Panc1 (cell line): ENCODE results near the gene ZNF92. TPM values are rescaled to one million over a fixed set of nuclear protein-coding genes. Genes with fewer than 3 reads are reported as not detected.

Experiments used
- ATAC-seq: fragments of 200-7000 bp; cut with Tn5 transposase; 2 replicates; pipeline ENCODE4 v1.9.1; 2020; ENCODE audit warnings: mild to moderate bottlenecking, moderate library complexity
- BruUV-seq: library from RNA; stranded (reverse); fragments of 400-500 nt; replicated peaks from 2 replicates; lab custom pipeline; 2021; lab: Mats Ljungman, UMichigan
- CTCF ChIA-PET: fragments of 300-600 bp; sonication (Branson Sonifier 250); formaldehyde crosslinking; loops from one replicate; lab custom pipeline; 2022; ENCODE audit warnings: antibody characterized with exemption; lab: Charles Lee
- POLR2A ChIA-PET: fragments of 300-600 bp; sonication (Branson Sonifier 250); formaldehyde crosslinking; loops from one replicate; lab custom pipeline; 2022; ENCODE audit warnings: antibody characterized with exemption; lab: Charles Lee
- DNase-seq: peaks from one replicate; pipeline ENCODE4 v3.0.0-alpha.2; 2010; ENCODE audit warnings: low read depth, low spot score
- H3K27ac ChIP-seq: 2 replicates; pipeline ENCODE4 v1.5.1; 2011; ENCODE audit warnings: mild to moderate bottlenecking, low read length, inconsistent platforms
- H3K27me3 ChIP-seq: fragments of 200-500 bp; sonication (Bioruptor generic); 2 replicates; pipeline ENCODE4 v1.6.0; 2014; ENCODE audit warnings: low read length, inconsistent platforms; ENCODE audit not compliant: control insufficient read depth, insufficient read depth
- H3K36me3 ChIP-seq: fragments of 200-500 bp; sonication (Bioruptor generic); 2 replicates; pipeline ENCODE4 v1.5.1; 2014; ENCODE audit warnings: inconsistent platforms, mild to moderate bottlenecking, low read length, moderate library complexity; ENCODE audit not compliant: control insufficient read depth, insufficient read depth
- H3K4me1 ChIP-seq: 2 replicates; pipeline ENCODE4 v1.5.1; 2011; ENCODE audit warnings: inconsistent platforms, mild to moderate bottlenecking, low read length, moderate library complexity; ENCODE audit not compliant: control insufficient read depth, insufficient read depth
- H3K4me3 ChIP-seq, 2 experiments: 2 replicates each; pipeline ENCODE4 v1.5.1; 2011 to 2012; ENCODE audit warnings: low read depth in 2 of 2, low read length in 2 of 2, mild to moderate bottlenecking in 2 of 2, inconsistent platforms in 1 of 2, moderate library complexity in 1 of 2
- H3K9me3 ChIP-seq: fragments of 200-500 bp; sonication (Bioruptor generic); 2 replicates; pipeline ENCODE4 v1.5.1; 2014; ENCODE audit warnings: low read depth, mild to moderate bottlenecking, inconsistent platforms, low read length, moderate library complexity; ENCODE audit not compliant: control insufficient read depth, insufficient read depth
- CTCF ChIP-seq: fragments of 450-650 bp; IDR thresholded peaks from 2 replicates; pipeline ENCODE4 v1.5.1; 2017; ENCODE audit warnings: mild to moderate bottlenecking
- POLR2AphosphoS5 ChIP-seq: IDR thresholded peaks from 2 replicates; pipeline ENCODE4 v1.6.1; 2012; ENCODE audit warnings: mild to moderate bottlenecking, low read depth, low read length, moderate library complexity
- REST ChIP-seq, 2 experiments: IDR thresholded peaks; 2 replicates each; pipeline ENCODE4 v1.6.1; 2011 to 2012; ENCODE audit warnings: low read depth in 2 of 2, control low read depth in 1 of 2, low read length in 1 of 2, mild to moderate bottlenecking in 1 of 2, moderate library complexity in 1 of 2; ENCODE audit not compliant: insufficient read depth in 1 of 2
- SIN3A ChIP-seq: IDR thresholded peaks from 2 replicates; pipeline ENCODE4 v1.6.1; 2012; ENCODE audit warnings: low read depth, mild to moderate bottlenecking, low read length, moderate library complexity, borderline replicate concordance; ENCODE audit not compliant: insufficient read depth
- TCF7L2 ChIP-seq: IDR thresholded peaks from 2 replicates; pipeline ENCODE4 v1.6.1; 2011; ENCODE audit warnings: mild to moderate bottlenecking, low read depth, low read length, inconsistent platforms
- in situ Hi-C: cut with HindIII; loops from 2 replicates; pipeline ENCODE4 v1.10.0; 2016; ENCODE audit warnings: low sequenced_read_pairs, low pct_unique_long_range_greater_than_20kb
- intact Hi-C: fragments of 100-400 bp; cut with micrococcal nuclease; formaldehyde crosslinking; loops from one replicate; pipeline ENCODE4 v1.10.0; 2022; ENCODE audit not compliant: unreplicated experiment
- total RNA-seq: library from RNA; stranded (reverse); gene quantifications from one replicate; pipeline ENCODE4 v1.2.1, GENCODE V29; 2021; ENCODE audit not compliant: unreplicated experiment

The ZNF92 gene
- total RNA-seq, 1 experiment from 2014 or later, result 10.7 TPM

GRCh38 chr7:65436163-65436562 is 62.5 kb downstream of the ZNF92 start:
- Histone ChIP-seq H3K4me3 (no peak overlapping the region), H3K4me1 (no peaks in the 10 kb centered on the region), H3K9me3 (no peaks in the 10 kb centered on the region), H3K27me3 (no peaks in the 10 kb centered on the region; the same call in none of the 2 replicates), H3K27ac (no peak overlapping the region), H3K36me3 (no peaks in the 10 kb centered on the region)
- intact Hi-C loops, result no loop called here
- DNase-seq (no peak), ATAC-seq (no peak)
- POLR2A ChIA-PET, result no interaction called here
- BruUV-seq, result no TSS peak
- in situ Hi-C loops, result no loop called here
- TF ChIP-seq CTCF (no peak), SIN3A (no peak), REST (IDR thresholded peaks at IDR 0.05; ENCODE audit: insufficient read depth in 1 of 2, low read depth in 2 of 2, low read length in 1 of 2) (no peak), TCF7L2 (no peak), POLR2AphosphoS5 (no peak)
- CTCF ChIA-PET, result interaction anchor here (0.6 kb wide), 1 partner anchor 514 kb away, joined by 4 read pairs; no protein-coding TSS in a partner anchor

- BruUV-seq, result no TSS peak
- H3K27ac ChIP-seq, result no peak overlapping the region
- H3K9me3 ChIP-seq, result no peaks in the 10 kb centered on the region
- in situ Hi-C loops, result no loop called here
- no peak for TF ChIP-seq TCF7L2
- TF ChIP-seq CTCF, result no peak
- TF ChIP-seq REST (IDR thresholded peaks at IDR 0.05; ENCODE audit: insufficient read depth in 1 of 2, low read depth in 2 of 2, low read length in 1 of 2), result no peak
- no peak for TF ChIP-seq POLR2AphosphoS5
- no peak for TF ChIP-seq SIN3A
- no peak overlapping the region for H3K4me3 ChIP-seq
- CTCF ChIA-PET, result no interaction called here
- no peak for DNase-seq
- POLR2A ChIA-PET, result no interaction called here
- ATAC-seq, result peak; percentile 45; the same call in 1 of the 2 replicates
- peaks cover 2% of the 10 kb centered on the region for H3K27me3 ChIP-seq
- intact Hi-C loops, result no loop called here
- no peaks in the 10 kb centered on the region for H3K36me3 ChIP-seq
- H3K4me1 ChIP-seq, result no peaks in the 10 kb centered on the region
These were observed 64.9 kb downstream of the ZNF92 start for GRCh38 chr7:65438598-65438997.
